Measurements from ENCODE around the gene PIGBOS1.
"Not testable (repeated sequence)": the region's sequence is repeated elsewhere in the genome, so short reads cannot be mapped to it uniquely, and the experiment has no call there.

Gene PIGBOS1

GRCh38 chr15:55297315-55297714, 21.6 kb downstream of the PIGBOS1 start:
- no peak overlapping the region for H3K4me3 ChIP-seq (ENCODE audit: low read length)
- TF ChIP-seq CTCF (conservative IDR thresholded peaks at IDR 0.05; ENCODE audit: low read depth, low read length): no peak
- no peak for DNase-seq (ENCODE audit: low read depth)

- H3K4me3 ChIP-seq (ENCODE audit: low read length): peak overlapping the region; percentile 91
- TF ChIP-seq CTCF (conservative IDR thresholded peaks at IDR 0.05; ENCODE audit: low read depth, low read length): peak; percentile 93
- DNase-seq (ENCODE audit: low read depth): no peak
Observed at GRCh38 chr15:55290528-55291057, 28.3 kb downstream of the PIGBOS1 start.

DNA sequence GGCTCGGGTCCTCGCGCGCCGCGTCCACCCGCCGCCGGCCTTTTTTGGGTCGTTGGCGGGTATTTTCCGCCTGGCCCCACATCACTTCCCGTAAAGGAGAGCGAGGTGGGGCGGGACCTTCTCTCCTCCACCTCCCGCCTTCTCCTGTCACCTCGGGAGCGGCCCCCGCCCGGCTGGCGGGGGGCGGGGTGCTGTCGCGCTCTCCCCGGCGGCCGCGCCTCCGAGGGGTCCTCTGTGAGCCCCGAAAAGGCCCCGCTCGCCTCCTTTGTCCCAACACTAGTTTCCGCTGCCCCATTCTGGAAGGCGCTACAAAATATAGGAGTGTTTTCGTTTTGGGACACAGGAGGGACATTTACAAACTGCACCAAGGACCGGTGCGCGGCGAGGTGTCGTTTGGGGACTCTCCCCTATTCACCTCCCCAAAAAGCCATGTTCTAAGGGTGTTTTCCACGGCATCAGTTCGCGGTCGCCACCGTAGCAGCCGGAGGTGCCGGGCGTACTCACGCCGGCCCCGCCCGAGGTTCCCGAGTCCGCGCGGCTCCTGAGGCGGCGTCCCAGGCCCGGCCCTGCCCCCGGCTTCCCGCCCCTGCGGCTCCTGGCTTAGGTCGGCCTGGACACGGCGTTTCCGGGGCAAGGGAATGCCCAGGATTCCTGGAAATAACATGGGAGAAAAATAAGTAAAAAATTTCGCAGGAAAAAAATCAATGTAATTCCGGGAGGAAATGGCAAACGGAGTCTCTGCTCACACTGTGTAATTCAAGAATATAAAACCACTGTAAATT, 29.0 kb downstream of the PIGBOS1 start, which contains the start of gene RAB27A:
Gene RAB27A, minus strand, starts transcription at position 68 of the 782 bp plus-strand sequence. CDS start 54,879 bp downstream, outside the sequence.
- DNase-seq (ENCODE audit: low read depth): no peak
- peak within 1 kb of the TSS; percentile 91 for H3K4me3 ChIP-seq (ENCODE audit: low read length)

GRCh38 chr15:55289011-55289745, 29.7 kb downstream of the PIGBOS1 start:
- TF ChIP-seq CTCF (conservative IDR thresholded peaks at IDR 0.05; ENCODE audit: low read depth, low read length): no peak
- no peak for DNase-seq (ENCODE audit: low read depth)
- peak overlapping the region; percentile 91 for H3K4me3 ChIP-seq (ENCODE audit: low read length)

More for the DNA sequence above, 29.0 kb downstream of the PIGBOS1 start, which contains the start of gene RAB27A:
- no peak for TF ChIP-seq CTCF (conservative IDR thresholded peaks at IDR 0.05; ENCODE audit: low read depth, low read length)

DNA sequence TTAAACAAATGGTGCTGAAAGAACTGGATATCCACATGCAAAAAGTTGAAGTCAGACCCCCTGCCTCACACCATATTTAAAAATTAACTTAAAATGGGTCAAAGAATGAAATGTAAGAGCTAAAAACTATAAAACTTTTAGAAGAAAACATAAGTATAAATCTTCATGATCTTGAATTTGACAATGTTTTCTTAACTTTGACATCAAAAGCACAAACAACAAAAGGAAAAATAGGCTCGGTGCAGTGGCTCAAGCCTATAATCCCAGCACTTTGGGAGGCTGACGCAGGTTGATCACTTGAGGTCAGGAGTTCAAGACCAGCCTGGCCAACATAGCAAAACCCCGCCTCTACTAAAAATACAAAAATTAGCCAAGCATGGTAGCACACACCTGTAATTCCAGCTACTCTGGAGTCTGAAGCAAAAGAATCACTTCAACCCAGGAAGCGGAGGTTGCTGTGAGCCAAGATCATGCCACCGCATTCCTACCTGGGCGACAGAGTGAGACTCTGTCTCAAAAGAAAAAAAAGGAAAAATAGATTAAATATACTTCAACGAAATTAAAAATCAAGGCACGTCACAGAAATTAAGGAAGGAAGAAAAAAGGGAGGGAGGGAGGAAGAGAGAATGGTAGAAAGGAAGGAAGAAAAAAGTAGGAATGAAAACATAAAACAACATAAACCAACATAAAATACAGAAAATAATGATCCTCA, 30.8 kb downstream of the PIGBOS1 start:
- TF ChIP-seq CTCF (conservative IDR thresholded peaks at IDR 0.05; ENCODE audit: low read depth, low read length): no peak
- no peak for DNase-seq (ENCODE audit: low read depth)
- no peak overlapping the region for H3K4me3 ChIP-seq (ENCODE audit: low read length)

GRCh38 chr15:55286442-55287189, 32.3 kb downstream of the PIGBOS1 start:
- not testable (repeated sequence) for DNase-seq (ENCODE audit: low read depth); H3K4me3 ChIP-seq (ENCODE audit: low read length)
